Skeletal muscle cell (primary cell): ENCODE results near the gene CD302.
"Not testable (repeated sequence)": the region's sequence is repeated elsewhere in the genome, so short reads cannot be mapped to it uniquely, and the experiment has no call there.

ENCODE experiments used
- DNase-seq: peaks from one replicate; pipeline ENCODE4 v3.0.0-alpha.2; 2010; ENCODE audit warnings: low read depth
- H3K4me3 ChIP-seq: 2 replicates; pipeline ENCODE4 v1.5.1; 2011; ENCODE audit warnings: low read depth, mild to moderate bottlenecking, control low read depth, low read length, moderate library complexity

CD302 gene

DNA sequence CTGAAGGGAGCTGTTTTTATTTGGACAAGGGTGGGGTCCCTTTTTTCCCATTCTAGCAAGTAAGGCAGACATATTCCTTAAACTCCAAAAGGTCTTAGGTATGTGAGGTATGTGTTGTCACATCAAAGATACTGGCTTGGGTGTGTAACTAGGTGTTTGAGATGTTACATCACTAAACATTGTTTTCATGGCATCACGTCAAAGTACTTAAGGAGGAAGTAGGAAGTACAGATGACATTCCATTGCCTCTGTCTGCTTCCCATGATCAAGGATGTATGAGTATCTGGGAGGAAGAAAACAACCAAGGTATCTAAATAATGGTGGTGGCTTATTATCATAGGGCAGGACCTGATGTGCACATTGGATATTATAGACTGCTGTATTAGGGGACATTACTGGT lies 39.3 kb downstream of the CD302 start:
- DNase-seq = no peak
- H3K4me3 ChIP-seq = no peak overlapping the region

DNA sequence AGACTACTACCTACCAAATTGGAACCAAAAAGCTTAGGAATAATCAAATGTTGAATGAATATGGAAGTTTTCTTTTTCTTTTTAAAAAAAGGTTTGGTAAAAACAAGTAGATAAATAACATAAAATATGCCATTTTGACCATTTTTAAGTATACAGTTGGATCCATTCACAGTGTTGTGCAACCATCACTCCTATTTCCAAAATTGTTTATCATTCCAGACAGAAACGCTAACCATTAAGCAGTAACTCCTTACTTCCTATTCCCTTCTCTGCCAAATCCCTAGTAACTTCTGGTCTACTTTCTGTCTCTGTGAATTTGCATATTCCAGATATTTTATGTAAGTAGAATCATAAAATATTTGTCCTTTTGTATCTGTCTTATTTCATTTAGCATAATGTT lies 39.8 kb downstream of the CD302 start:
- no peak overlapping the region for H3K4me3 ChIP-seq
- no peak for DNase-seq

DNA sequence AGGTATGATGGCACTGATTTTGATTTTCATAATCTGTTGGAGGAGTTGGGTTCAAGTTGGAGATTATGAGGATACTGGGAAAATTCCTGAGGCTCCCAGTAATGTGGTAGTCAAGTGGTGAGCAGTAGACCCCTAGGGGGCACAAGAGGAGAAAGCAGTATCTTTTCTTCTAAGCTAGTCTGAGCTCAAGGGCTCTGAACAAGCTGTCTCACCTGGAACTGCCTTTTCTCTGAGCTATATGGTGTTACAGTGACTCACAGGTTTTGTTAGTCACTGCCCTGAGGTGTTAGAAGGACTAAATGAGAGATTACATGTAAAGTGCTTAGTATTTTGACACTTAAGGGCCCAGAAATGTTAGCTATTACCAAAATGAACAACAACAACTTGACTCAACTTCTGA lies 42.2 kb downstream of the CD302 start:
- DNase-seq = no peak

DNA sequence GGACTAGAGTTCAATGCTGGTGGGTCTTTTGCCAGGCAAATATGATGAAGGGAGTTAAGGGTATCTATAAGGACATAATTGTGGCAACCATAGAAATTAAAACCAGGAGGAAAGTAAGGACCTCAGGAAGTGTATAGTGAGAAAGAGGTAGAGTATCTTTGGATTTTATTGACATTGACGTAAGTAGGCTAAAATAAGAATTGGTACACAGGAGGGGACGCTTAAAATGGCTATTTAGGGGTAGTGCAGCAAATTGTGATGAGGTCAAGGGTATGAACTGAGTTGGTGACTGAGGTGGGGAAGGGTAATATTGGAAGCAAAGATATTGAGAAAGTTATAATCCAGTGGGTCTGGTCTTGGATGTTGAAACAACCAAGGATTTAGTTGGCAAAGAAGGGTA lies 43.0 kb downstream of the CD302 start:
- H3K4me3 ChIP-seq = no peak overlapping the region
- no peak for DNase-seq

More for the DNA sequence above, 42.2 kb downstream of the CD302 start:
- H3K4me3 ChIP-seq = no peak overlapping the region

DNA sequence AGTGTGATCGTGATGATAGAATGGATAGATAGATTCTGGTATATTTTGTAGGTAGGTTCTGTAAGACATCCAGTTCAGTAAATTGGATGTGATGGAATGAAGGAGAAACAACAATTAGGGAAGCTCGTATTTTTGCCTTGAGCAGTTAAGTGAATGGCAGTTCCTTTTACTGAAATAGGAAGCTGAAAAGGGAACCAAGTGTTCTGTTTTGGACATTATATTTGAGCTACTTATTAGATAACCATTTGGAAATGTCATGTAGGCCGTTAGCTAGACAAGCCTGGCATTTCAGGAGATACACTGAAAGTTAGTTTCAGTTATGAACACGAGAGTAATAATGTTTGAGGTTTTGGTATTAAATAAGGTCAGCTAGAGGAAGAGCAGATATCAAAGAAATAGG lies 44.2 kb downstream of the CD302 start:
- no peak overlapping the region for H3K4me3 ChIP-seq
- no peak for DNase-seq

DNA sequence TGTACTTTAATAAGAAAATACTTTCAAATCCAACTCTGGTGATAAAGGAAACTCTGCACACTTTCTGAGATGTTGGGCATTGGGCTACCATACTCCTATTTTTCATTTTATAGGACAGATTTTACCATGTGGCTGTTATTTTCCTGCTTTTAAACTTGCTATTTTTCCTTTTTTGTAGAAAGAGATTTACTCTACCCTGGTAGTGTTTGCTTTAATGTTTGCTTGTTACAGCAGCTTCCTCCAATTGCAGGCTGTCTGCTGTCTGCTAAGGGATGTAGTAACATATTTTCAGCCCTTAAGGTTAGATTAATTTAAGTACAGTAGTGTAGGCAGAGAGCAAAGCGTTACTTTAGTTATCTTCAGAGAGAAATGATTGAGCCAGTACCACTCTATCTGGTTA lies 47.1 kb downstream of the CD302 start:
- no peak overlapping the region for H3K4me3 ChIP-seq
- no peak for DNase-seq

DNA sequence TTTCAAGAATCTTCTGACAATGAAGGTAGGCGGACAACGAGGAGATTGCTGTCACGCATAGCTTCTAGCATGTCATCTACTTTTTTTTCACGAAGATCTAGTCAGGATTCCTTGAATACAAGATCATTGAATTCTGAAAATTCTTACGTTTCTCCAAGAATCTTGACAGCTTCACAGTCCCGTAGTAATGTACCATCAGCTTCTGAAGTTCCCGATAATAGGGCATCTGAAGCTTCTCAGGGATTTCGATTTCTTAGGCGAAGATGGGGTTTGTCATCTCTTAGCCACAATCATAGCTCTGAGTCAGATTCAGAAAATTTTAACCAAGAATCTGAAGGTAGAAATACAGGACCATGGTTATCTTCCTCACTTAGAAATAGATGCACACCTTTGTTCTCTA lies 49.9 kb downstream of the CD302 start:
- H3K4me3 ChIP-seq = no peak overlapping the region

DNA sequence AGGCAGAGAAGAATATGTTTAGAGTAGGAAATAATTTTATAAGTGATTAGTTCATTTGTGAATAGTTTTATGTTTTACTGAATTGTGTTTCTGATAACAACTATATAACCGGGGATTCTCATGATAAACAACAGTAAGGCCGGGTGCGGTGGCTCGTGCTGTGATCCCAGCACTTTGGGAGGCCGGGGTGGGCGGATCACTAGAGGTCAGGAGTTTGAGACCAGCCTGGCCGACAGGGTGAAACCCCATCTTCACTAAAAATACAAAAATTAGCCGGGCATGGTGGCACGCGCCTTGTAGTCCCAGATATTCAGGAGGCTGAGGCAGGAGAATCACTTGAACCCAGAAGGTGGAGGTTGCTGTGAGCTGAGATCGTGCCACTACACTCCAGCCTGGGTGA lies 52.8 kb downstream of the CD302 start:
- not testable (repeated sequence) for DNase-seq, H3K4me3 ChIP-seq

More for the DNA sequence above, 49.9 kb downstream of the CD302 start:
- no peak for DNase-seq

DNA sequence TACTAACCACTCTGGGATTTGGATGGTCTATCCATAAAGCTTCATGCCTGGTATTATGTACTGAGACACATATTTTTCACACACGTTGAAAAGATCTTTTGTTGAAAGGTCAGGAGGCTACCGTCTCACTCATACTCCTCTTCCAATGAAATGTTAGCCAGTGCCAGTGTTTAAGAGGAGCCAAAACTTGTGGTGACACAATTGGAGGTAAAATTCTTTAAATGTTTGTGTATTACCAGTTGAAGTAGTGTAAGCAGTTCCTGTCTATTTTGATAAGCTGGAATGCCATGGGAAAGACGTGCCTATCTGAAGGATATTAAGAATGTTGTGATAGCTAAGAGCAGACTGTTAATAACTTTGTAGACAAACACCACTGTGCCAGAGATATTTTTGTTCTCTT lies 53.6 kb downstream of the CD302 start:
- H3K4me3 ChIP-seq = no peak overlapping the region
- peak; percentile 11 for DNase-seq

DNA sequence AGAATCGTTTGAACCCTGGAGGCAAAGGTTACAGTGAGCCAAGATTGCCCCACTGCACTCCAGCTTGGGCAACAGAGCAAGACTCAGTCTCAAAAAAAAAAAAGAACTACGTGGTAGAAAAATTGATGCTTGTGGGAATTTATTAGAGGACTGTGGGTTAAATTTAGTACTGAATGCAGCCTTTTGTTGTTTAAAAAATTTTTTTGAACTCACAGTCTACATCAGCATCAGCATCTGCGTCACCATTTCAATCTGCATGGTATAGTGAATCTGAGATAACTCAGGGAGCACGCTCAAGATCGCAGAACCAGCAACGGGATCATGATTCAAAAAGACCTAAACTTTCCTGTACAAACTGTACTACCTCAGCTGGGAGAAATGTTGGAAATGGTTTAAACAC lies 55.2 kb downstream of the CD302 start:
- no peak for DNase-seq
- no peak overlapping the region for H3K4me3 ChIP-seq

DNA sequence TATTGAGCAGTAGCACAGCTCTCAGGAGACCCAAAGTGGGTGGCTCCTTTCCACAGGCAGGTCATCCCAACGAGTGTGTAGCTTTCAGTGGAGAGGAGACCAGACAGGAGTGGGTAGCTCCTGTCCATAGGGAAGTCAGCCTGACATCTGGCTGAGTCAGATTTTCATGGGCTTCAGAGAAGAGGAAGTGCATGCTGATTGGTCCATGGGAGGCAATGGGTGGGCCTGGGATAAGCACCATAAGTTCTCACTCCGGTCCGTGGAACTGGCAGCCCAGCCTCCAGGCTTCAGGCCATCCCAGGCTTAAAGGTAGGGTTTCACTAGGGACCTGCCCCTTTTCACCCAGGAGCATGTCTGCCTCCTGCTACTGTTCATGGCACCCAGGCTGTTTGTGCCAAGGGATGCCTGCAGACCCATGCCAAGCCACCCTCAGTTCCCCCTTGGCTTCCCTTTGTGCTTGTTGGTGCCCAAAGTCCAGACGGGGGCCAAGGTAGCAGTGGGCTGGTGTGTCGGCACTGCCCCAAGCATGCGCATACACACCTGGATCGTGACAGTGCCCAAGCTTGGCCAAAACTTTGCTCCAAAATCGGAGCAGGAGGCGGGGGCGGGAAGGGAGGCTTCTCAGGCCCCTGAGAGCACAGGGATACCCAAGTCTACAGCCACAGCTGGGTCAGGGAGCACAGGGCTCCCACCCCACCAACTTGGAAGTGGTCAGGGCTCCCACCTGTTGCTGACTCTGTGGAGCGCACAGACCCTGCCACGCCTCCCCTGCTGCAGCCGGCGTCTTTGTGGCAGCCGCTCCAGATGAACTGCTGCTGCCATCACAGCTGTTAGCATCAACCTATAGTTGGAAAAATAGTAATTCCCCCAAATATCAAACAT lies 59.3 kb downstream of the CD302 start:
- DNase-seq = peak; percentile 12
- H3K4me3 ChIP-seq = no peak overlapping the region

DNA sequence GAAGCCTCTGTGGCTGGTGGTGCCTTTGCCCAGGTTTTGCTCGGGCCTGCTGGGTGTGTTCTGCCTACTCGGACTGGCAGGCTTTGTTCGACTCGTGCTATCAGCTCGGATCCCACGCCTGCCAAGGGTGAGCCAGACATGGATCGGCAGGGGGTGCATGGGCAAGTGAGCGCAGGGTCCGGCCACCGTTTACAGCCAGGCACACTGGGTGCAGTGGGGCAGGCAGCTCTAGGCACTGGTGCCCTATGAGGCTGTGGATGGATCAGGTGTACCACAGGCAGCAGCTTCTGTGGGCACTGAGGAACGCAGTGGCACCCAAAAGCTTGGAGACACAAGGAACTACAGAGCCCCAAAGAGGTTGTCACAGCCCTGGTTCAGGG lies 60.1 kb downstream of the CD302 start:
- no peak for DNase-seq
- no peak overlapping the region for H3K4me3 ChIP-seq

DNA sequence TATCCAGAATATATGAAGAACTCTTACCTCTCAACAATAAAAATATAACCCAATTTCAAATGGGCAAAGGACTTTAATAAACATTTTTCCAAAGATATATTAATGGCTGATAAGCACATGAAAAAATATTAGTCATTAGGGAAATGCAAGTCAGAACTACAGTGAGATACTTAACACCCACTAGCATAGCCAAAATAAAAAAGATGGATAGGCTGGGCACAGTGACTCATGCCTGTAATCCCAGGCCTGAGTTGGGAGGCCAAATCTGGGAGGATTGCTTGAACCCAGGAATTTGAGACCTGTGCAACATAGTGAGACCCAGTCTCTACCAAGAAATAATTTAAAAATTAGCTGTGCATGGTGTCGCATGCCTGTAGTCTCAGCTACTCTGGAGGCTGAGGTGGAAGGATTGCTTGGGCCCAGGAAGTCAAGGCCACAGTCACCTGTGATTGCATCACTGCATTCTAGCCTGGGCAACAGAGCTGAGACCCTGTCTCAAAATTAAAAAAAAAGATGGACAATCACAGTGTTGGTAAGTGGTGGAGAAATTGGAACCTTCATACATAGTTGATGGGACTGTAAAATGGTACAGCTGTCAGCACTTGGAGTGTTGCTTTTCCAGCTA lies 60.6 kb downstream of the CD302 start:
- no peak for DNase-seq

DNA sequence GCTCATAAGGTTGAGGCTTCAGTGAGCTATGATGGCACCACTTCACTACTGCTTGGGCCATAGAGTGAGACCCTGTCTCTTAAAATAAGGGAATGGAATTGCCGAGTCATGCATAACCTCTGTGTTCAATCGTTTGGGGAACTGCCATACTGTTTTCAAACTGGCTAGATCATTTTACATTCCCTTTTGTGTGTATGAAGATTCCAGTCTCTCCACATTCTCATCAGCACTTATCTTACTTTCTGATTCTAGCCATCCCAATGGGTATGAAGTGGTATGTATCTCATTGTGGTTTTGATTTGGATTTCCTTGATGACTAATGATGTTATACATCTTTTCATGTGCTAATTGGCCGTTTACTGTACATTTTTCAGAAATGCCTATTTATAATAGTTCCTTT lies 62.0 kb downstream of the CD302 start:
- no peak overlapping the region for H3K4me3 ChIP-seq
- no peak for DNase-seq

More for the DNA sequence above, 60.6 kb downstream of the CD302 start:
- no peak overlapping the region for H3K4me3 ChIP-seq

DNA sequence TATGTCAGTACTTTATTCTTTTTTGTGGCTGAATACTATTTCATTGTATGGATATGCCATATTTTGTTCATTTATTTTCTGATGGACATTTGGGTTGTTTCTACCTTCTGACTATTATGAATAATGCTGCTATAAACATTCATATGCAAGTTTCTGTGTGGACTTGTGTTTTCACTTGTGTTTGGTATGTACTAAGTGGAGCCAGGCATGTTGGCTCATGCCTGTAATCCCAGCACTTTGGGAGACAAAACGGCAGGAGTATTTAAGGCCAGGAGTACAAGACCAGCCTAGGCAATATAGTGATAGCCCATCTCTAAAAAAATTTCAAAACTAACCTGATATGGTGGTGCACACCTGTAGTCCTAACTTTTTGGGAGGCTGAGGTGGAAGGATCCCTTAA lies 62.4 kb downstream of the CD302 start:
- H3K4me3 ChIP-seq = no peak overlapping the region

DNA sequence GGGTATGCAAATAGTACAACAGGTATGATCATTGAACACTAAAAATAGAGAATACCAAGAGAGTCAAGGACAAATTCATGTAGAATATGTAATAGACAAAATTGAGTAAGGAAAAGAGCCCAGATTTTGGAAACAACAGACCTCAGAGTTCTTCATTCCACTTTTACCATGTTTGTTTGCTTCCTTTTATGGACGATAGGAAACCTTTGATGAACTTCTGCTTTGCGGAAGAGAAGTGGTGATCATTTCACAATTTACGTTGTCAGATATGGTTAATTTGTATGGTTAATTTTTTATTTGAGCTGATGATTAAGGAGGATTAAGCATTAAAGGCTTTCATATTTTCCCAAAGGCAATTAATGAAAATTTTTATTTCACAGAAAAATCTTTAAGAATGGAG lies 69.4 kb downstream of the CD302 start:
- DNase-seq = no peak
- H3K4me3 ChIP-seq = no peak overlapping the region

More for the DNA sequence above, 62.4 kb downstream of the CD302 start:
- no peak for DNase-seq

DNA sequence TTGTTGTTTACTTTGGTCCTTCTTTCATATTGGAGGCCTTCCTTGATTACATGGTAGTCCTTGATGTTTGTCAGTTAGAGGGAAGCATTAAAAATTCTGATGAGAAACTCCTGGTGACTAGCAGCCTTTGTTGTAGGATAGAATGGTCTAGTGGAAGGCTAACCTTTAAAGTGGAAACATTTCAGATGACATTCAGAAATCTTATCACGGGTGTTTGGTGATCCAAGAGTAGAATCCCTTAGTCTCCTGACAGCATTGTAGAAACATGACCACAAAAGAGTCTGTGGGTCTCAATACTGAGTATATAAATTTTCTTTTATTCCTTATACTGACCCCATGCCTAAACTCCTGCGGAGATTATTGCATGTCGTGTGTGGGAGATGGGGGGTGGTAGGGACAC lies 72.3 kb downstream of the CD302 start:
- DNase-seq = no peak
- H3K4me3 ChIP-seq = no peak overlapping the region

DNA sequence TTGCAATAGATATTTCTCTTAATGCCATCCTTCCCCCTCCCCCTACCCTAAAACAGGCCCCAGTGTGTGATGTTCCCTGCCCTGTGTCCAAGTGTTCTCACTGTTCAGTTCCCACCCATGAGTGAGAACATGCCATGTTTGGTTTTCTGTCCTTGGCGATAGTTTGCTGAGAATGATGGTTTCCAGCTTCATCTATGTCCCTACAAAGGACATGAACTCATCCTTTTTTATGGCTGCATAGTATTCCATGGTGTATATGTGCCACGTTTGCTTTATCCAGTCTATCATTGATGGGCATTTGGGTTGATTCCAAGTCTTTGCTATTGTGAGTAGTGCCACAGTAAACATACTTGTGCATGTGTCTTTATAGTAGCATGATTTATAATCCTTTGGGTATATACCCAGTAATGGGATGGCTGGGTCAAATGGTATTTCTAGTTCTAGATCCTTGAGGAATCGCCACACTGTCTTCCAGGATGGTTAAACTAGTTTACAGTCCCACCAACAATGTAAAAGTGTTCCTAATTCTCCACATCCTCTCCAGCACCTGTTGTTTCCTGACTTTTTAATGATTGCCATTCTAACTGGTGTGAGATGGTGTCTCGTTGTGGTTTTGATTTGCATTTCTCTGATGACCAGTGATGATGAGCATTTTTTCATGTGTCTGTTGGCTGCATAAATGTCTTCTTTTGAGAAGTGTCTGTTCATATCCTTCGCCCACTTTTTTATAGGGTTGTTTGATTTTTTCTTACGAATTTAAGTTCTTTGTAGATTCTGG lies 73.0 kb downstream of the CD302 start:
- H3K4me3 ChIP-seq = not testable (repeated sequence)

DNA sequence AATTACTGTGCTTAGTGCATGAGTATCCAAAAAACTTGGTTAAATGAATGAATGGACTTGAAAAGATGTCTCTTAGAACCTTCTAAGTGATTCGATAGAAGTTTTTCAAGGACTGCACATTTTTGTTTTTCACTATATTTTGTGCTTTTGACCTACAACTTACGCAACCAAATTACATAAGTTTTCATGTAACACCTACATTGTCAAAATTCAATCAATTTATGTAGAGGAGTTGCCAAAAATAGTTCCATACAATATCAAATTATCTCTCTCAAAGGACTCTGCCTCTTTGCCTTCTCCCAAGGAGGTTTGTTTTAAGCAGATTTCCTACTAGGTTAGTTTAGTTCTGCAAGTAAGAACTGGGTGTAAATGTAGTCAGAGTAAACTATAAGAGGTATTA lies 75.4 kb downstream of the CD302 start:
- no peak for DNase-seq
- no peak overlapping the region for H3K4me3 ChIP-seq

More for the DNA sequence above, 73.0 kb downstream of the CD302 start:
- DNase-seq = not testable (repeated sequence)

DNA sequence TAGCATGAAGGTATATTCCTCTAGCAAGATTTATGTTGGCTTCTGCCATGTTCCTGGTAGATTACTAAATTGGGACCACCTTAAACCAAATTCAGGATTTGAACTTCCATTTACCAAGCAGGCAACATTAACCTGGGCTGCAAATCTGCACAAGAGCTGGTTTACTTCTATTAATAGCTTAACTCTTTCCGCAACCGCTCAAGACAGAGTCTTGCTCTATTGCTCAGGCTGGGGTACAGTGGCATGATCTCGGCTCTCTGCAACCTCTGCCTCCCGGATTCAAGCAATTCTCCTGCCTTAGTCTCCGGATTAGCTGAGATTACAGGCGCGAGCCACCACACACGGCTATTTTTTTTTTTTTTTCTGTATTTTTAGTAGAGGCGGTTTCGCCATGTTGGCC lies 77.3 kb downstream of the CD302 start:
- DNase-seq = no peak
- H3K4me3 ChIP-seq = no peak overlapping the region
